Posterior vena cava (tissue), 2 donors: Measurements from ENCODE around the gene ZNF20. TPM values are rescaled to one million over a fixed set of nuclear protein-coding genes. Genes with fewer than 3 reads are reported as not detected.
"Not testable (repeated sequence)": the region's sequence is repeated elsewhere in the genome, so short reads cannot be mapped to it uniquely, and the experiment has no call there.

Experiments
- DNase-seq: peaks from one replicate; pipeline ENCODE4 v3.0.0-alpha.2; 2020; ENCODE audit warnings: low spot score
- intact Hi-C, 2 donors: fragments of 100-400 bp; cut with DNase I; formaldehyde crosslinking; loops; one replicate each; pipeline versions ENCODE4 v1.14.1 to v1.14.2; 2022 to 2023
- total RNA-seq, 2 donors: library from RNA; stranded (reverse); fragmentation: NEBNext Ultra II Directional; extraction: Animal tissue kit (Norgen Biotek cat#: 25700); gene quantifications; one replicate each; pipeline ENCODE4 v1.2.1, GENCODE V29; 2021
- donor health status: DM: yes; HTN: yes; CAD: no.
- donor health status: DM: yes; HTN: yes; CAD: no.

The ZNF20 gene
- total RNA-seq, 2 donors from 2014 or later: 1.0 to 3.2 TPM

- intact Hi-C loops: no loop called here
- DNase-seq: no peak
Observed at GRCh38 chr19:12126707-12127106, 13.4 kb downstream of the ZNF20 start.

GRCh38 chr19:12117201-12117970 lies 22.8 kb downstream of the ZNF20 start:
- DNase-seq: no peak
- intact Hi-C loops: no loop called here

- no peak for DNase-seq
- intact Hi-C loops: no loop called here
Observed at GRCh38 chr19:12113121-12113520, 27.0 kb downstream of the ZNF20 start.

DNA sequence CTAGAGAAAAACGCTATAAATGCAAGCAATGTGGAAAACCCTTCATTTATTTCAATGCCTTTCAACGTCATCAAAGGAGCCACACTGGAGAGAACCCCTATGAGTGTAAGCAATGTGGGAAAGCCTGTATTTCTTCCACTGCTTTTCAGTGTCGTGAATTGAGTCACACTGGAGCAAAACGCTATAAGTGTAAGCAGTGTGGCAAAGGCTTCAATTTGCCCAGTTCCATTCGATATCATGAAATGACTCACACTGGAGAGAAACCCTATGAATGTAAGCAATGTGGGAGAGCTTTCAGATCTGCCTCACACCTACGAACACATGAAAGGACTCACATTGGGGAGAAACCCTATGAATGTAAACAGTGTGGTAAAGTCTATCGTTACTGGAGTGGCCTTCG lies 27.4 kb downstream of the ZNF20 start:
- DNase-seq: no peak
- intact Hi-C loops: no loop called here

DNA sequence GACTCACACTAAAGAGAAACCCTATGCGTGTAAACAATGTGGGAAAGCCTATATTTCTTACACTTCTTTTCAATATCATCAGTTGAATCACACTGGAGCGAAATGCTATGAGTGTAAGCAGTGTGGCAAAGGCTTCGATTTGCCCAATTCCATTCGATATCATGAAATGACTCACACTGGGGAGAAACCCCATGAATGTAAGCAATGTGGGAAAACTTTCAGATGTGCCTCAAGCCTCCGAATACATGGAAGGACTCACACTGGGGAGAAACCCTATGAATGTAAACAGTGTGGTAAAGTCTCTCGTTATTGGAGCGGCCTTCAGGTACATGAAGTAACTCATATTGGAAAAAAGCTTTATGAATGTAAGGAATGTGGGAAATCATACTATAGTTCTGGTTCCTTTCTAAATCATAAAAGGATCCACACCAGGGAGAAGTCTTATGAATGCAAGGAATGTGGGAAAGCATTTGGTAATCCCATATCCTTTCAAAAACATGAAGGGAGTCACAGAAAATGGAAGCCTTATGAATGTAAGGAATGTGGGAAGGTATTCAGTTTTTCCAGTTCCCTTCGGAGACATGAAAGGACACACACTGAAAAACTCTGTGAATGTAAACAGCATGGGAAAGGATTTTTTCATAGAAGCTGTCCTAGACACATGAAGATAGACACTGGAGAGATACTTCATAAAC lies 28.1 kb downstream of the ZNF20 start:
- no peak for DNase-seq
- intact Hi-C loops: no loop called here

DNA sequence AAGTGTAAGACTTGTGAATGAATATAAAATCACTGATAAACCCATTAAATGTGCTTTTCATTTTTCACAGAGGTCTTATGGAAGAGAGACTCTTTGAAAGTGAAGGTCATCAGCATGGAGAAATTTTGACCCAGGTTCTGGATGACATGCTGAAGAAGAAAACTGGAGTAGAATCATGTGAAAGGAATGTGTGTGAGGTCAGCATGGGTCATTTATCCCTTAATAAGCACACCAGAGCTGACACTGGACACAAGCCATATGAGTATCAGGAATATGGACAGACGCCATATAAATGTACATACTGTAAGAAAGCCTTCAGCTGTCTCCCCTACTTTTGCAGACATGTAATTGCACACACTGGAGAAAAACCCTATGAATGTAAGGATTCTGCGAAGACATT lies 29.0 kb downstream of the ZNF20 start:
- no peak for DNase-seq
- intact Hi-C loops: no loop called here

- intact Hi-C loops, DNase-seq: not testable (repeated sequence)
Observed at GRCh38 chr19:12103909-12104308, 36.2 kb downstream of the ZNF20 start.

DNA sequence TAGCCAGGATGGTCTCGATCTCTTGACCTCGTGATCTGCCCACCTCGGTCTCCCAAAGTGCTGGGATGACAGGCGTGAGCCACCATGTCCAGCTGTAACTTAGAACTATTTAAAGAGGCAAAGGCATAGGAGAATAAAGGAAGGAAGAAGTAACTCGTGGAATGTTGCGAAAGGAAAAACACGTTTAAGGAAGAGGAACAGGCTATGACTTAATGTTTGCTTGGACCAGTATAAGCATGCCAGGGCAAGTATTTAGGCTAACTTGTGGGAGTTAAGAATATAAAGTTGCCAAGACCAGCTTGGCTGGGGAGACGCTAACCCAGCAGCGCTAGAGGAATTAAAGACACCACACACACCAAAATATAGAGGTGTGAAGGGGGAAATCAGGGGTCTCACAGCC lies 42.1 kb downstream of the ZNF20 start:
- DNase-seq: no peak
- intact Hi-C loops: no loop called here

DNA sequence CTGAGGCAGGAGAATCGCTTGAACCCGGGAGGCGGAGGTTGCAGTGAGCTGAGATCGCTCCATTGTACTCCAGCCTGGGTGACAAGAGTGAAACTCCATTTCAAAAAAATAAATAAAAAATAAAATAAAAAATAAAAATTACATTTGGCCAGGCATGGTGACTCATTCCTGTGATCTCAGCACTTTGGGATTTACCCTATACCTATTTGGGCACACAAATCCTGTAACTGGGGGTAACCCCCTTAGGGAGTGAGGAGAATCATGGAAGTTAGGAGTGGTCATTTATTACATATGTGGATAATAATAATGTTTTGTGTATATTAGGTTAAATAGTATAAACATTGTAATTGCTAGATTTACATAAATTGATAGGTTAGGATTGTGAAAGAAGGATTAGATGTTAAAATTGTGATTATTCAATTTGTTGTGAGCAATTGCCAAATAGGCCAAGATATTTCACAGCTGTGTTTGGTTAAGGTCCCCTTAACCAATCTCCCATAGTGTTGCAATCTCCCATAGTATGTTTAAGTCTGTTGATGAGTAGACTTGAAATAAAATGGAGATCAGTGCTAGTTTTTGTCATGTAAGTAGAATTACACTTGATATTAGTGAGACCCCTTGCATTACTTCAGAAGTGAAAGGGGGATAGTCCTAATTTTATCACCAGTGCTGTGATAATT lies 44.9 kb downstream of the ZNF20 start:
- no peak for DNase-seq
- intact Hi-C loops: no loop called here

- no peak for DNase-seq
- intact Hi-C loops: no loop called here
Observed at GRCh38 chr19:12093777-12094176, 46.4 kb downstream of the ZNF20 start.

GRCh38 chr19:12092956-12093355 lies 47.2 kb downstream of the ZNF20 start:
- intact Hi-C loops: no loop called here
- no peak for DNase-seq

- intact Hi-C loops: no loop called here
- peak; percentile 96 for DNase-seq
Observed at GRCh38 chr19:12092065-12092867, 47.9 kb downstream of the ZNF20 start.

- intact Hi-C loops: no loop called here
Observed at GRCh38 chr19:12090807-12091206, 49.3 kb downstream of the ZNF20 start.

DNA sequence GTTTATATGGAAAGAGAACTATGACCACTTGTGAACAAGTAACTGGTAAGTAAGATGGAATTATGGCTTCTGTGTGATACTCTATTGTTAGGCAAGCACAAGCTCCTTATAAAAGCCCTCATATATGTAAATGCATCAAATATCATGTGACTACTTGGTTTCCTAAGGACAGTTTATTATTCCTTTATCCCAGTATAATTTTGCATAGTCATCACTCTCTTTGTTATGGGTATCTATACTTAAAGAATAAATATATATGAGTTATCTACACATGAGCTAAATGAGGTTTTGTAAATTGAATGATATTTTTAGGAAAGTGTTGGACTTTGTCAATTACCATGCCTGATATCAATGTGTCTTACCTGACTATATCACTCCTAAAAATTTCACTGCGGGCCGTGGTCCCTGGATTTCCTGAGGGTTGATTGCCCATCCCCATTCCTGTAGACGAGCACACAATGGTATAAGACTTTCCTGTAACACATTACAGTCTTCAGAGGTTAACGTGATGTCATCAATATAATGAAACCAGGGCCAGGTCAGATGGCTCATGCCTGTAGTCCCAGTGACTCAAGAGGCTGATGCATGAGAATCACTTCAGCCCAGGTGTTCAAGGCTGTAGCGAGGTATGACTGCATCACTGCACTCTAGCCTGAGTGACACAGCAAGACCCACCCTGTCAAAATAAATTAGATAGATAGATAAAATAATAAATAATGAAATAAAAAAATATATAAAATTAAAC lies 54.9 kb downstream of the ZNF20 start:
- intact Hi-C loops: loop anchor here in 1 of 2 donors (5.0 kb wide), 1 partner anchor 478 kb away; no protein-coding TSS in a partner anchor
- DNase-seq: no peak

More at GRCh38 chr19:12090807-12091206, 49.3 kb downstream of the ZNF20 start:
- peak; percentile 83 for DNase-seq

GRCh38 chr19:12083336-12083735 lies 56.8 kb downstream of the ZNF20 start:
- intact Hi-C loops, DNase-seq: not testable (repeated sequence)
